ENCODE results near the gene HIVEP1.

The HIVEP1 gene

DNA sequence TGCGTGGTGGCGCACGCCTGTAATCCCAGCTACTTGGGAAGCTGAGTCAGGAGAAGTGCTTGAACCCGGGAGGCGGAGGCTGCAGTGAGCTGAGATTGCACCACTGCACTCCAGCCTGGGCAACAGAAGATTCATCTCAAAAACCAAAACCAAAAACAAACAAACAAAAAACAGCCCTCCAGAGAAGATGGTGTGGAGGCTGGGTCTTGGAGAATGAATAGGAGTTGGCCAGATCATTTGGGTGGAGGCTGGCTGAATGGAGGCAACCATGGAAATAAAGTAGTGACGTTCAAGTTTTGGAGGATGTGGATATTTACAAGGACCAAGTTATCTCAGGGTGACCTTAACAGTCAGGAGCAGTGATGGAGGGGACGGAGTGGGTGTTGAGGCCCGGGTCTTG, 24.7 kb downstream of the HIVEP1 start:
- TF ChIP-seq EZH2phosphoT487 (IDR thresholded peaks at IDR 0.05; ENCODE audit: low read depth) = no peak
- TF ChIP-seq, protein P1, sequence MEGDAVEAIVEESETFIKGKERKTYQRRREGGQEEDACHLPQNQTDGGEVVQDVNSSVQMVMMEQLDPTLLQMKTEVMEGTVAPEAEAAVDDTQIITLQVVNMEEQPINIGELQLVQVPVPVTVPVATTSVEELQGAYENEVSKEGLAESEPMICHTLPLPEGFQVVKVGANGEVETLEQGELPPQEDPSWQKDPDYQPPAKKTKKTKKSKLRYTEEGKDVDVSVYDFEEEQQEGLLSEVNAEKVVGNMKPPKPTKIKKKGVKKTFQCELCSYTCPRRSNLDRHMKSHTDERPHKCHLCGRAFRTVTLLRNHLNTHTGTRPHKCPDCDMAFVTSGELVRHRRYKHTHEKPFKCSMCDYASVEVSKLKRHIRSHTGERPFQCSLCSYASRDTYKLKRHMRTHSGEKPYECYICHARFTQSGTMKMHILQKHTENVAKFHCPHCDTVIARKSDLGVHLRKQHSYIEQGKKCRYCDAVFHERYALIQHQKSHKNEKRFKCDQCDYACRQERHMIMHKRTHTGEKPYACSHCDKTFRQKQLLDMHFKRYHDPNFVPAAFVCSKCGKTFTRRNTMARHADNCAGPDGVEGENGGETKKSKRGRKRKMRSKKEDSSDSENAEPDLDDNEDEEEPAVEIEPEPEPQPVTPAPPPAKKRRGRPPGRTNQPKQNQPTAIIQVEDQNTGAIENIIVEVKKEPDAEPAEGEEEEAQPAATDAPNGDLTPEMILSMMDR (IDR thresholded peaks at IDR 0.05; ENCODE audit: low read depth, low read length) = no peak

DNA sequence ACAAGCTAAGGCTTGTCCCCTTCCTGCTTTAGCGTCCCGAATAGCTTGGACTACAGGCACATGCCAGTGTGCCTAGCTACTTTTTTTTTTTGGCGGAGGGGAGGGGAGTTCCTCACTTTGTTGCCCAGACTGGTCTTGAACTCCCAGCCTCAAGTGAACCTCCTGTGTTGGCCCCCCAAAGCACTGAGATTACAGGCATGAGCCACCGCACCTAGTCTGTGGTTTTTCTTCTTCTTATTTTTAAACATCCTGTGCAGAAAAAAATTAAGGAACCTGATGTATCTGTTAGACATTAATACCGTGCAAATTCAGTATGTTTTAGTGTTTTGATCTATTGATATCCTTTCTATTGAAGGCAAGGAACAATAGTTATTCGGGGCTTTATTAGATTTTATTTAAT, 25.7 kb downstream of the HIVEP1 start:
- H3K79me2 ChIP-seq (ENCODE audit: low read length) = peaks cover 35% of the 10 kb centered on the region
- H3K36me3 ChIP-seq (replicated peaks; ENCODE audit: low read depth, low read length) = no peaks in the 10 kb centered on the region
- no peaks in the 10 kb centered on the region for H3K4me1 ChIP-seq (ENCODE audit: low read length)
- no peak overlapping the region for H3K4me3 ChIP-seq (ENCODE audit: low read length)
- no peak overlapping the region for H3K9ac ChIP-seq (ENCODE audit: low read length)
- H3K27me3 ChIP-seq (ENCODE audit: low read depth, low read length) = no peaks in the 10 kb centered on the region
- H2AFZ ChIP-seq (ENCODE audit: low read depth, low read length) = no peak overlapping the region
- peaks cover 9% of the 10 kb centered on the region; the same call in 1 of the 2 replicates for H4K20me1 ChIP-seq (ENCODE audit: insufficient read depth, low read length)
- no peak overlapping the region for H3K27ac ChIP-seq (ENCODE audit: low read length)
- H3K4me2 ChIP-seq (ENCODE audit: low read length) = no peak overlapping the region
- TF ChIP-seq, protein P1 (IDR thresholded peaks at IDR 0.05; ENCODE audit: low read depth, low read length) = no peak
- no peak for TF ChIP-seq EZH2phosphoT487 (IDR thresholded peaks at IDR 0.05; ENCODE audit: low read depth)
- no peaks in the 10 kb centered on the region for H3K9me3 ChIP-seq (ENCODE audit: insufficient read depth, low read length)

More for the DNA sequence above, 24.7 kb downstream of the HIVEP1 start:
- H3K9ac ChIP-seq (ENCODE audit: low read length) = no peak overlapping the region
- no peak overlapping the region for H2AFZ ChIP-seq (ENCODE audit: low read depth, low read length)
- H3K27me3 ChIP-seq (ENCODE audit: low read depth, low read length) = no peaks in the 10 kb centered on the region
- no peak overlapping the region for H3K4me3 ChIP-seq (ENCODE audit: low read length)
- no peak overlapping the region for H3K4me2 ChIP-seq (ENCODE audit: low read length)
- H3K9me3 ChIP-seq (ENCODE audit: insufficient read depth, low read length) = no peaks in the 10 kb centered on the region
- H4K20me1 ChIP-seq (ENCODE audit: insufficient read depth, low read length) = peaks cover 9% of the 10 kb centered on the region; the same call in 1 of the 2 replicates
- H3K36me3 ChIP-seq (replicated peaks; ENCODE audit: low read depth, low read length) = no peaks in the 10 kb centered on the region
- no peaks in the 10 kb centered on the region for H3K4me1 ChIP-seq (ENCODE audit: low read length)
- no peak overlapping the region for H3K27ac ChIP-seq (ENCODE audit: low read length)
- H3K79me2 ChIP-seq (ENCODE audit: low read length) = peaks cover 36% of the 10 kb centered on the region

DNA sequence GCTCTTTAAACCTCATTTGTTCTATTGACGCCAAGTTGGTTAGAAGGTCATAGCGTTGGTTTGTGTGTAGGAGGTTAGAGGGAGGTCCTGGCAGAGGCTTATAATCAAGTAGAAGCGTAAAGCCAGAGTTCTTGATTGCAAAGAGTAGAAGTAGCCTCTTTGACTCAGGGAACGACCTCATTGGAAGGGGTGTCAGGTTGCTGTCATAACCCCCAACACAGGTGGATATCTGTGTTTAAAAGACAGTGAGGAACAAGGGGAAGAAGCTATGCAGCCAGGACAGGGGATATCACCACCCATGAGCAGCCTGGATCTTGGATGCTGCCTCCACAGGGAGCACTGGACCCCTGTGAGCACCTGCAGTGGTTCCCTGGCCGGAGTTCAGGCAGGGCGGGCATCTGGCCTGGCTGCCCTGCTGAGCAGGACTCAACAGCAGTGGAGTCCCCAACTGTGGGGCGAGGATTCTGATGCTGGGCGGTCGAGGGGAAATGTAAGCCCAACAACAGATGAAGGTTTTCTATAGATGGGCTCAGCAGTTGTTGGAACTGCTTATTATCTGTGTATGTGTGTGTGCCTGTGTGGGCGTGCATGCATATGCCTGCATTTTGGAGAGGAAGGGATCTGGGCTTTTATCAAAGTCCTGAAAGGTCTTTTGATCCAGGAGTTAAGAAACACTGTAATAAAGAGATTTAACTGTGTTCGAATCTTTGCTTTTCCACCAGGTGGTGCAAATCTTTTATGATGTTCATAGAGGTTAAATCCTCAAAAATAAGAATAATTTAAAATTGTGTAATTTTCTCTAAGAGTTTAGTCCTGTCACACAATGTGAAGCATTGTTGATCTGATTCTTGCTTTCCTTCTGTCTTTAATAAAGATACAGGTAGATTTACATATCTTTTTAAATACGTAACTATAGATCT, 27.7 kb downstream of the HIVEP1 start:
- H3K79me2 ChIP-seq (ENCODE audit: low read length) = peaks cover 18% of the 10 kb centered on the region
- no peaks in the 10 kb centered on the region for H3K36me3 ChIP-seq (replicated peaks; ENCODE audit: low read depth, low read length)
- H3K27me3 ChIP-seq (ENCODE audit: low read depth, low read length) = no peaks in the 10 kb centered on the region
- H4K20me1 ChIP-seq (ENCODE audit: insufficient read depth, low read length) = no peaks in the 10 kb centered on the region
- H2AFZ ChIP-seq (ENCODE audit: low read depth, low read length) = no peak overlapping the region
- H3K4me3 ChIP-seq (ENCODE audit: low read length) = no peak overlapping the region
- H3K9ac ChIP-seq (ENCODE audit: low read length) = no peak overlapping the region
- no peak overlapping the region for H3K27ac ChIP-seq (ENCODE audit: low read length)
- TF ChIP-seq, protein P1 (IDR thresholded peaks at IDR 0.05; ENCODE audit: low read depth, low read length) = no peak
- no peak for TF ChIP-seq EZH2phosphoT487 (IDR thresholded peaks at IDR 0.05; ENCODE audit: low read depth)
- no peaks in the 10 kb centered on the region for H3K9me3 ChIP-seq (ENCODE audit: insufficient read depth, low read length)
- peaks cover 4% of the 10 kb centered on the region for H3K4me1 ChIP-seq (ENCODE audit: low read length)
- no peak overlapping the region for H3K4me2 ChIP-seq (ENCODE audit: low read length)

DNA sequence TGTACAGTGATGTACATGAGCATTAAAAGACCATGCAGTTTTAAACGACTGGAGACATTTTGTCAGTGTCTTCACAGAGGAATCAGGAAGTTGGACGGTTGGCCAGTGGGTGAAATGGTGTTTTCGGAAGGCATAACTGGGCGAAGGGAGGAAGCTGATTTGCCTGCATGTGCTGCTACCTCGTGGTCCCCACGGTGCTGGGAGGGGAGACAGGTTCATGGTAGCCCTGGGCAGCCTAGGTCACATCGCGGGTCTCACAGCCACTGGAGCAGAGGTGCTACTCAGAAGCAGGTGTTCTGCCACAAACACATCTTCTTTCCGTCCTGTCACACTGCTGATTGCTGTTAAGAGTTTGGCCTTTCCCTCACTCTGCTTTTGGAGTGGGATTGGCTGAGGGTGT, 35.2 kb downstream of the HIVEP1 start:
- TF ChIP-seq, protein P1 (IDR thresholded peaks at IDR 0.05; ENCODE audit: low read depth, low read length) = no peak
- no peak for TF ChIP-seq EZH2phosphoT487 (IDR thresholded peaks at IDR 0.05; ENCODE audit: low read depth)
- H3K36me3 ChIP-seq (replicated peaks; ENCODE audit: low read depth, low read length) = peaks cover 2% of the 10 kb centered on the region
- H3K4me1 ChIP-seq (ENCODE audit: low read length) = peaks cover 56% of the 10 kb centered on the region
- H3K27me3 ChIP-seq (ENCODE audit: low read depth, low read length) = no peaks in the 10 kb centered on the region
- peaks cover 14% of the 10 kb centered on the region for H3K79me2 ChIP-seq (ENCODE audit: low read length)
- H4K20me1 ChIP-seq (ENCODE audit: insufficient read depth, low read length) = no peaks in the 10 kb centered on the region
- H3K9me3 ChIP-seq (ENCODE audit: insufficient read depth, low read length) = peaks cover 6% of the 10 kb centered on the region; the same call in 1 of the 2 replicates
- H2AFZ ChIP-seq (ENCODE audit: low read depth, low read length) = no peak overlapping the region
- H3K4me3 ChIP-seq (ENCODE audit: low read length) = no peak overlapping the region
- H3K4me2 ChIP-seq (ENCODE audit: low read length) = no peak overlapping the region
- H3K9ac ChIP-seq (ENCODE audit: low read length) = no peak overlapping the region
- H3K27ac ChIP-seq (ENCODE audit: low read length) = no peak overlapping the region
